SK-N-MC (cell line): Measurements from ENCODE around the gene KCNAB2.

ENCODE experiments used
- DNase-seq: peaks from one replicate; pipeline ENCODE4 v3.0.0-alpha.2; 2011; ENCODE audit warnings: low read depth, low spot score
- H3K27ac ChIP-seq: fragments of 200-600 bp; sonication (generic); 2 replicates; pipeline ENCODE4 v1.5.1; 2016; ENCODE audit warnings: mixed run types
- H3K36me3 ChIP-seq: fragments of 200-600 bp; sonication (generic); 2 replicates; pipeline ENCODE4 v1.6.1; 2017; ENCODE audit warnings: antibody characterized with exemption, low read length, mixed read lengths; ENCODE audit not compliant: insufficient read depth
- H3K4me3 ChIP-seq: fragments of 200-600 bp; sonication (generic); 2 replicates; pipeline ENCODE4 v1.5.1; 2016
- H3K9ac ChIP-seq: fragments of 200-600 bp; sonication (generic); 2 replicates; pipeline ENCODE4 v1.8.0; 2017; ENCODE audit warnings: mixed run types, mixed read lengths; ENCODE audit not compliant: insufficient read length
- H3K9me3 ChIP-seq: fragments of 200-600 bp; sonication (generic); 2 replicates; pipeline ENCODE4 v1.6.1; 2017; ENCODE audit warnings: low read depth, mild to moderate bottlenecking, antibody characterized with exemption, low read length, moderate library complexity, mixed read lengths
- EZH2 ChIP-seq: fragments of 200-600 bp; sonication (generic); IDR thresholded peaks from one replicate; pipeline ENCODE4 v1.6.1; 2017; ENCODE audit warnings: antibody characterized with exemption
- FOXP2 ChIP-seq: optimal IDR thresholded peaks from 2 replicates; pipeline ENCODE3; 2011; ENCODE audit warnings: mild to moderate bottlenecking, moderate library complexity; ENCODE audit not compliant: insufficient read depth; ENCODE audit errors: extremely low read length, control extremely low read depth
- POLR2AphosphoS5 ChIP-seq: IDR thresholded peaks from 2 replicates; pipeline ENCODE4 v1.6.1; 2012; ENCODE audit warnings: mild to moderate bottlenecking, low read depth, low read length, borderline replicate concordance

Gene KCNAB2

DNA sequence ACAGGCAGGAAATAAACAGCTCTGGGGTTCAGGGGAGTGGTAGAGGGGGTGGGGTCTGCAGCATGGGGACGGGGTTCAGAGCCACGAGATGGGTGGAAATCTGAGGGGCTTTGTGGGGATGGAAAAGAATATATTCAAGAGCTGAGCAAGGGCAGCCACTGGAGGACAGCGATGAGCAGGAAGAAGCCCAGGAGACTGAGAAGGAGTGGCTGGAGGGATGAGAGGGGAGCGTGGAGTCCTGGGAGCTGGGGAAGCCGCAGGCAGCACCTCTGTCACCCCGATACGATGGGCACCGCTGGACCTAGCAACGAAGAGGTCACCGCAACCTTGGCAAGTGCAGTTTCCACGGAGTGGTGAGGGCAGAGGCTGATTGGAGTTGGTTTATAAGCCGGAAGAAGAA is 10.0 kb upstream of the KCNAB2 start:
- Histone ChIP-seq H3K36me3 (no peaks in the 10 kb centered on the region), H3K9me3 (no peaks in the 10 kb centered on the region), H3K9ac (no peak overlapping the region), H3K4me3 (no peak overlapping the region), H3K27ac (no peak overlapping the region)
- no peak for TF ChIP-seq POLR2AphosphoS5
- TF ChIP-seq FOXP2 = no peak
- TF ChIP-seq EZH2 = no peak
- no peak for DNase-seq

DNA sequence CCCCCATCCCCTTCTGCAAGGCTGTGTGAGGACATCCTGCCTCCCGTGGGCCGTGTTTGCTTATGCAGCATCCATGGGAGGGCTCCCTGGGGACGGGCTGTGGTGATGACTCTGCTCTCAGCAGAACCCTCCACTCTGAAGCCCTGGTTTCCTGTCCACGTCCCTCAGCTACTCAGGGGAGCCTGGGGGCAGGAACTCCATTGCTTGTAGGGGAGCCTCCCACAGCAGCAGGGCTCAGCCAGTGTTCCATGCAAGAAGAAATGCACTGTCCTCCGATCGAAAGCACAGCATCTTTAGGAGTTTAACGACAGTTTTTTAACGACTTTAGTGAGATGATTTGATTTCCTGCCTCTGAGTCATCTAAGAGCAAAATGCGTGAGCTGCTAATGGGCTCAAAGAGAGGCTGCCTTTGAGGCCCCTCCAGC is 8.3 kb upstream of the KCNAB2 start:
- Histone ChIP-seq H3K9me3 (no peaks in the 10 kb centered on the region), H3K36me3 (no peaks in the 10 kb centered on the region), H3K27ac (no peak overlapping the region), H3K4me3 (no peak overlapping the region), H3K9ac (no peak overlapping the region)
- peak; percentile 70 for TF ChIP-seq POLR2AphosphoS5
- TF ChIP-seq EZH2 = no peak
- peak; percentile 83 for TF ChIP-seq FOXP2
- DNase-seq = peak; percentile 86

DNA sequence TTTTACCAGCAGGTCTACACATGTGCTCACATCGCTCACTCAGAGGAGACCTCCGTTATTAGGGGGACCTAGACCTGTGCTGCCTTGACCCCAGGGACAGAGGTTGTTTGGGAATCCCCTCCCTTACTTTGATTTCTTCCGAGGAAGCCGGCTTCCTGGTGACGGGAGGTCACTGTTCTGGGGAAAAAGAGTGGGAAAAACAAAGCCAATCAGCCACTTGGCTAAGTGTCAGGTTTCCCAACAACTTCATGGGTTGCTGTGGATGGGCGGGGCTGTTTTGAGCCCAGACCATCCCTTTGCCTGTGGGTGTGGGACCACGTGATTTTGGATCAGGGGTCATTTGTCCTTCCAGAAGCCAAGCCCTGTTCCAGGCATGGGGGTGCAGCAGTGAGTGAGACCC is 7.1 kb upstream of the KCNAB2 start:
- DNase-seq = no peak
- Histone ChIP-seq H3K27ac (no peak overlapping the region), H3K4me3 (no peak overlapping the region), H3K36me3 (no peaks in the 10 kb centered on the region), H3K9ac (no peak overlapping the region), H3K9me3 (no peaks in the 10 kb centered on the region)
- TF ChIP-seq EZH2 (no peak), FOXP2 (no peak), POLR2AphosphoS5 (no peak)

DNA sequence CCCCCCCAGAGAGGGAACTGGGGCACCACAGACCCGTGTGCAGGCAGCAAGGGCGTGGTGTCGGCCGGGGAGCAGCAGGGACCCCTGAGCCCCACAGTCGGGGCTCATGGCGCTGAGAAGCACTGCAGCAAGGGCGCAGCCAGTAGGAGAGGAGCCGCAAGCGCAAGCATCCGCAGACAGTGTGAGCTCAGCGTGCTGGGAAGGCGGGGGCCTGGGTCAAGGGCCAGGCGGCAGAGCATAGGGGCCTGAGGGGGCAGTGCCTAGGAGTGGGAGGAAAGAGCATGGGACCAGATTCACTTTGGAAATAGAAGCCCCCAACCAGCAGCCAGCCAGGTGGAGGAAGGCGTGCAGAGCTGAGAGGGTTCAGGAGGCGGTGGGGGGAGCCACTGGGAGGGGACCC is 6.7 kb upstream of the KCNAB2 start:
- no peak for DNase-seq
- Histone ChIP-seq H3K4me3 (no peak overlapping the region), H3K27ac (no peak overlapping the region), H3K9ac (no peak overlapping the region), H3K36me3 (no peaks in the 10 kb centered on the region), H3K9me3 (no peaks in the 10 kb centered on the region)
- no peak for TF ChIP-seq FOXP2
- no peak for TF ChIP-seq EZH2
- TF ChIP-seq POLR2AphosphoS5 = no peak

DNA sequence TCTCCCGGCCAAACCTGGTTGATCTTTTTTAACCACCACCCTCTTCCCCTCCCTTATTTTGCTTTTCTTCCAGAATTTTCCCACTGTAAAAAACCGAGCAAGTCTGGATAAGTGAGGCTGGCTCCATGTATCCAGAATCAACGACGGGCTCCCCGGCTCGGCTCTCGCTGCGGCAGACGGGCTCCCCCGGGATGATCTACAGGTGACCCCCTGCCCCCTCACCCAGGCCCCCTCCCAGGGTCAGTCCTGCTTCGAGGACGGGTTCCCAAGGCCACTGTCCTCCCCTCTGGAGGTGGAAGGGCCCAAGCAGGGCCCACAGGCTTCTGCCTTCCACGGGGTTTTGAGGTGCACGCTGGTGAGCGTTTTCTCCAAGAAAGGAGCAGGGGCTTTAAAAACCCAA is 5.2 kb upstream of the KCNAB2 start:
- DNase-seq = no peak
- H3K9ac ChIP-seq = no peak overlapping the region
- H3K9me3 ChIP-seq = no peaks in the 10 kb centered on the region
- H3K27ac ChIP-seq = no peak overlapping the region
- H3K4me3 ChIP-seq = no peak overlapping the region
- H3K36me3 ChIP-seq = no peaks in the 10 kb centered on the region
- TF ChIP-seq POLR2AphosphoS5 (no peak), EZH2 (no peak), FOXP2 (no peak)

DNA sequence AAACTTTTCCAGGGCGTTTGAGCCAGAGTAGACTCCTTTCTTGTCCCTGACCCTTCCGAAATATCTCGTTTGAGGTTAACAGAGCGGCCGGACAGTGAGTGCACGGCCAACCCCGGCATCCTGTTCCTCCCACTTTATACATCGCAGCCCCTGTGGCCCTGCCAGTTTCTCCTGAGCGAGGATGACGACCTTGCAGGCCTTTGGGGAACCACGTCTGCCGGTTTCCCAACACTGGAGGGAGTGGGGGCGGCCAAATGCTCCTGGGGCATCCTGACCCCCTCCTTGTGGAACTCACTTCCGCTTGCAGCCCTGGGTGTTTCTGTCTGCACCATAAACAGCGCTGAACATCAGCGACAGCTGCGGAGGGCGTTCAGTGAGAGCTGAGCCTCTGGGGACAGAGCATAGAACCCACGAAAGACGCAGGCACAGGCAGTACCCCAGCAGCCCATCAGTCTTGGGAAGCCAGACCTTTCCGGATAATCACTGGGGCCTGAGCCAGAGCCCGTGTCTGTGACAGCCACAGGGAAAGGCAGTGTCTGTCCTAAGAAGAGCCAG is 4.8 kb upstream of the KCNAB2 start:
- H3K4me3 ChIP-seq = no peak overlapping the region
- DNase-seq = no peak
- H3K9me3 ChIP-seq = no peaks in the 10 kb centered on the region
- H3K36me3 ChIP-seq = no peaks in the 10 kb centered on the region
- no peak for TF ChIP-seq EZH2
- no peak for TF ChIP-seq POLR2AphosphoS5
- TF ChIP-seq FOXP2 = no peak
- H3K27ac ChIP-seq = no peak overlapping the region
- no peak overlapping the region for H3K9ac ChIP-seq

DNA sequence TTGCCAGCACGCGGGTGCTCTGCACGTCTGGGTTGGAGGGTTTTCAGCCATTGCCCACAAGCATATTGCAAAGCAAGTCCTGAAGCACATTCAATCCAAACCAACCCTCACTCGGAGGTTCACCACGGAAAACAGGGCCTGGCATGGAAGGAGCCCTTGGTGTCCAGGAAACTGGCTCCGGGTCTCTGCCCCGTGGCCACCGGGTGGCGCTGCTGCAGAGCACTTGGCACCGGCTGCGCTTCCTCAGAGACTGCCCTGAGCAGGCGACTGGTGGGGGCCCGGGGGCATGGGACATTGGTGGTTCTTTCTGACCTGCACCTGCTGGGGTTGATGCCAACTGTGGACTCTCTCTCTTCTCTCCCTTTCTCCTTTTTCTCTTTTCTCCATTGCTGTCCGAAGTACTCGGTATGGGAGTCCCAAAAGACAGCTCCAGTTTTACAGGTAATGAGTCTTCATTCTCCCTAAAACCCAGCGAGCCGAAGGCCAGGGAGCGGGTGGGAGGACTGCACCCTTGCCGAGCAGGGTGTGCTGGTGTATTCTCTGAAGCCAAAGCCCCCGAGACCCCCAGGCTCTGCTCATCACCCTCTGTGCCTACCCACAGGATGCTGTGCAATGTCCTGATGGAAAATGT is 4.1 kb upstream of the KCNAB2 start:
- TF ChIP-seq FOXP2 (no peak), POLR2AphosphoS5 (no peak), EZH2 (no peak)
- DNase-seq = no peak
- Histone ChIP-seq H3K36me3 (no peaks in the 10 kb centered on the region), H3K9me3 (no peaks in the 10 kb centered on the region), H3K9ac (no peak overlapping the region), H3K4me3 (no peak overlapping the region), H3K27ac (no peak overlapping the region)

DNA sequence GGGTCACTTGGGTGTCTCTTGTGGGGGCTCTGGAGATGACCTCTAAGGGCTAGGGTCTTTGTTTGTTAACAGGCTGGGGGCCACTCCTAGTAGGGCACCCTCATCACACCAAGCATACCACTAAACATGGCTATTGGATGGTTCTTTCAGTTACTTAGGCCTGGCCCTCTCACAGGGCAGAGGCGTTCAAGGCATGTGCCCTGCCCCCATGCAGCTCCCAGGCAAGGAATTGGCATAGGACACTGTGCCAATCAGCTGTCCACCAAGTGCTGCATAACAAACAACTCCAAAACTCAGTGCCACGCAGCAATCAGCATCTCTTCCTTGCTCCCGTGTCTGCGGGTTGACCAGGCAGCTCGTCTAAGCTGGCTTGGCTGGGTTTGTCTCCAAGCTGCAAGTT is 2.1 kb upstream of the KCNAB2 start:
- Histone ChIP-seq H3K4me3 (no peak overlapping the region), H3K36me3 (no peaks in the 10 kb centered on the region), H3K9ac (no peak overlapping the region), H3K27ac (no peak overlapping the region), H3K9me3 (no peaks in the 10 kb centered on the region)
- TF ChIP-seq EZH2 (no peak), FOXP2 (no peak), POLR2AphosphoS5 (no peak)
- no peak for DNase-seq
